Cardiac muscle cell (in vitro differentiated cells and primary cell): ENCODE measurements around the gene RRP9. TPM values are rescaled to one million over a fixed set of nuclear protein-coding genes. Genes with fewer than 3 reads are reported as not detected.

Source experiments
- DNase-seq, 2 donors: peaks; one replicate each; pipeline versions ENCODE4 v3.0.0 to v3.0.0-alpha.2; 2010 to 2017; ENCODE audit warnings: low read depth in 1 of 2, low spot score in 1 of 2
- H3K27ac ChIP-seq: fragments of 200-600 bp; sonication (generic); 2 replicates; pipeline ENCODE4 v1.5.1; 2016
- H3K27me3 ChIP-seq: fragments of 200-600 bp; sonication (generic); 2 replicates; pipeline ENCODE4 v1.6.0; 2016; ENCODE audit warnings: control low read depth
- H3K36me3 ChIP-seq: fragments of 200-600 bp; sonication (generic); 2 replicates; pipeline ENCODE4 v1.5.1; 2016; ENCODE audit warnings: control low read depth
- H3K4me1 ChIP-seq: fragments of 200-600 bp; sonication (generic); 2 replicates; pipeline ENCODE4 v1.8.1; 2017; ENCODE audit warnings: low read depth, mild to moderate bottlenecking, mixed run types
- H3K4me3 ChIP-seq: fragments of 200-600 bp; sonication (generic); 2 replicates; pipeline ENCODE4 v1.5.1; 2016; ENCODE audit warnings: mild to moderate bottlenecking
- H3K9me3 ChIP-seq: fragments of 200-600 bp; sonication (generic); 2 replicates; pipeline ENCODE4 v1.5.1; 2017; ENCODE audit warnings: low read depth, mild to moderate bottlenecking, control low read depth
- CTCF ChIP-seq: IDR thresholded peaks from 2 replicates; pipeline ENCODE4 v1.5.1; 2012; ENCODE audit warnings: low read depth, mild to moderate bottlenecking, low read length
- polyA plus RNA-seq: library from polyadenylated mRNA; unstranded; fragments of >200 nt; fragmentation: Nextera tagmentation; extraction: Ambion mirVana; gene quantifications from 2 replicates; pipeline ENCODE4 v1.2.1, GENCODE V29; 2016
- total RNA-seq: library from RNA; depleted of rRNA; stranded (reverse); fragments of >200 nt; gene quantifications from 2 replicates; pipeline ENCODE4 v1.2.3, GENCODE V29; 2016

RRP9 gene
- total and polyA plus RNA-seq, 2 experiments from 2014 or later, result 22.3 to 38.2 TPM

GRCh38 chr3:51955175-51955892, 13.6 kb upstream of the RRP9 start, which contains the start of gene GPR62:
Gene GPR62, plus strand, starts transcription at chr3:51955381. Its CDS starts 272 bp downstream, at chr3:51955653.
- no peak for TF ChIP-seq CTCF

GRCh38 chr3:51954713-51955112, 13.0 kb upstream of the RRP9 start:
- H3K4me3 ChIP-seq, result no peak overlapping the region
- no peaks in the 10 kb centered on the region for H3K36me3 ChIP-seq
- no peak for DNase-seq
- H3K27me3 ChIP-seq, result peaks cover 24% of the 10 kb centered on the region
- H3K27ac ChIP-seq, result no peak overlapping the region
- no peaks in the 10 kb centered on the region for H3K9me3 ChIP-seq
- H3K4me1 ChIP-seq, result peaks cover 13% of the 10 kb centered on the region
- TF ChIP-seq CTCF, result no peak

More at GRCh38 chr3:51955175-51955892, 13.6 kb upstream of the RRP9 start, which contains the start of gene GPR62:
- no peaks in the 10 kb centered on the region for H3K36me3 ChIP-seq
- H3K27me3 ChIP-seq, result peaks cover 24% of the 10 kb centered on the region
- H3K4me1 ChIP-seq, result peaks cover 13% of the 10 kb centered on the region
- H3K9me3 ChIP-seq, result no peaks in the 10 kb centered on the region
- H3K4me3 ChIP-seq, result no peak within 1 kb of the TSS
- DNase-seq, result no peak
- H3K27ac ChIP-seq, result no peak within 1 kb of the TSS

GRCh38 chr3:51954105-51954504, 12.4 kb upstream of the RRP9 start:
- DNase-seq, result no peak
- H3K4me3 ChIP-seq, result no peak overlapping the region
- H3K4me1 ChIP-seq, result peaks cover 13% of the 10 kb centered on the region
- no peak for TF ChIP-seq CTCF
- H3K27me3 ChIP-seq, result peaks cover 24% of the 10 kb centered on the region
- H3K9me3 ChIP-seq, result no peaks in the 10 kb centered on the region
- H3K36me3 ChIP-seq, result no peaks in the 10 kb centered on the region
- H3K27ac ChIP-seq, result no peak overlapping the region

GRCh38 chr3:51953445-51953844, 11.7 kb upstream of the RRP9 start:
- peaks cover 13% of the 10 kb centered on the region for H3K4me1 ChIP-seq
- H3K9me3 ChIP-seq, result no peaks in the 10 kb centered on the region
- H3K27me3 ChIP-seq, result peaks cover 24% of the 10 kb centered on the region
- no peaks in the 10 kb centered on the region for H3K36me3 ChIP-seq
- no peak overlapping the region for H3K27ac ChIP-seq
- H3K4me3 ChIP-seq, result no peak overlapping the region
- DNase-seq, result peak in 1 of 2 donors; percentile 71
- no peak for TF ChIP-seq CTCF

- no peak for DNase-seq
- Histone ChIP-seq H3K4me1 (peaks cover 7% of the 10 kb centered on the region), H3K9me3 (no peaks in the 10 kb centered on the region), H3K27me3 (peaks cover 24% of the 10 kb centered on the region), H3K4me3 (no peak overlapping the region), H3K27ac (no peak overlapping the region), H3K36me3 (no peaks in the 10 kb centered on the region)
- no peak for TF ChIP-seq CTCF
These were observed 9.2 kb upstream of the RRP9 start for GRCh38 chr3:51950899-51951298.
